Liver (tissue), 9 donors: ENCODE measurements around the gene MALT1. TPM values are rescaled to one million over a fixed set of nuclear protein-coding genes. Genes with fewer than 3 reads are reported as not detected.

ENCODE experiments used
- DNase-seq: peaks from one replicate; pipeline ENCODE4 v3.0.0-alpha.2; 2017; ENCODE audit warnings: low spot score
- H3K27ac ChIP-seq, 2 donors: one replicate each; pipeline ENCODE4 v1.7.0; 2013; ENCODE audit warnings: inconsistent platforms in 2 of 2, low read length in 2 of 2, control low read depth in 1 of 2, low read depth in 1 of 2, mild to moderate bottlenecking in 1 of 2
- H3K27me3 ChIP-seq, 4 donors: one replicate each; pipeline versions ENCODE4 v1.6.1 to v1.7.0; 2013; ENCODE audit warnings: low read length in 3 of 4, inconsistent platforms in 1 of 4, mild to moderate bottlenecking in 1 of 4, moderate library complexity in 1 of 4; ENCODE audit not compliant: control insufficient read depth in 4 of 4, insufficient read depth in 4 of 4
- H3K36me3 ChIP-seq, 4 donors: one replicate each; pipeline versions ENCODE4 v1.6.1 to v1.7.0; 2013; ENCODE audit warnings: low read length in 3 of 4, mild to moderate bottlenecking in 3 of 4, low read depth in 1 of 4, moderate library complexity in 1 of 4; ENCODE audit not compliant: control insufficient read depth in 4 of 4, insufficient read depth in 3 of 4
- H3K4me1 ChIP-seq, 4 donors: one replicate each; pipeline versions ENCODE4 v1.6.1 to v1.7.0; 2013; ENCODE audit warnings: low read length in 3 of 4, mild to moderate bottlenecking in 3 of 4, moderate library complexity in 1 of 4; ENCODE audit not compliant: control insufficient read depth in 4 of 4, insufficient read depth in 4 of 4
- H3K4me3 ChIP-seq, 3 donors: one replicate each; pipeline versions ENCODE4 v1.6.1 to v1.7.0; 2013; ENCODE audit warnings: low read length in 3 of 3, control low read depth in 1 of 3, low read depth in 1 of 3, mild to moderate bottlenecking in 1 of 3
- H3K9ac ChIP-seq, 2 donors: one replicate each; pipeline ENCODE4 v1.7.0; 2013; ENCODE audit warnings: low read length in 2 of 2, mild to moderate bottlenecking in 2 of 2, moderate library complexity in 2 of 2, control low read depth in 1 of 2, low read depth in 1 of 2
- H3K9me3 ChIP-seq, 4 donors: one replicate each; pipeline versions ENCODE4 v1.6.1 to v1.7.0; 2013; ENCODE audit warnings: low read length in 3 of 4; ENCODE audit not compliant: control insufficient read depth in 4 of 4
- ATF3 ChIP-seq: IDR thresholded peaks from 2 replicates; pipeline ENCODE4 v1.6.1; 2016; ENCODE audit warnings: antibody characterized with exemption
- CTCF ChIP-seq: fragments of 150-350 bp; IDR thresholded peaks from 2 replicates; pipeline ENCODE4 v1.5.1; 2017; ENCODE audit warnings: improper control_type of control experiment, low read depth, low read length; ENCODE audit not compliant: missing input control
- EGR1 ChIP-seq, 2 donors: IDR thresholded peaks; 2 replicates each; pipeline ENCODE4 v1.6.1; 2016 to 2018; ENCODE audit warnings: antibody characterized with exemption in 2 of 2, low read depth in 2 of 2
- FOXA1 ChIP-seq: IDR thresholded peaks from 2 replicates; pipeline ENCODE4 v1.6.1; 2016; ENCODE audit warnings: antibody characterized with exemption
- FOXA2 ChIP-seq: IDR thresholded peaks from 2 replicates; pipeline ENCODE4 v1.6.1; 2016; ENCODE audit warnings: antibody characterized with exemption
- GABPA ChIP-seq, 2 donors: IDR thresholded peaks in 1 of 2; conservative IDR thresholded peaks in 1 of 2; 2 replicates each; pipeline ENCODE4 v1.6.1; 2016; ENCODE audit warnings: antibody characterized with exemption in 2 of 2, mild to moderate bottlenecking in 1 of 2, moderate library complexity in 1 of 2
- HNF4A ChIP-seq, 2 donors: conservative IDR thresholded peaks; 2 replicates each; pipeline ENCODE4 v1.6.1; 2016; ENCODE audit warnings: antibody characterized with exemption in 2 of 2, mild to moderate bottlenecking in 2 of 2
- HNF4G ChIP-seq: IDR thresholded peaks from 2 replicates; pipeline ENCODE4 v1.6.1; 2016; ENCODE audit warnings: antibody characterized with exemption
- JUND ChIP-seq, 2 donors: IDR thresholded peaks; 2 replicates each; pipeline ENCODE4 v1.6.1; 2016; ENCODE audit warnings: antibody characterized with exemption in 2 of 2
- MAX ChIP-seq: IDR thresholded peaks from 2 replicates; pipeline ENCODE4 v1.6.1; 2016; ENCODE audit warnings: antibody characterized with exemption
- NR2F2 ChIP-seq: IDR thresholded peaks from 2 replicates; pipeline ENCODE4 v1.6.1; 2016; ENCODE audit warnings: antibody characterized with exemption
- RAD21 ChIP-seq, 2 donors: IDR thresholded peaks; 2 replicates each; pipeline ENCODE4 v1.6.1; 2016; ENCODE audit warnings: antibody characterized with exemption in 2 of 2, mild to moderate bottlenecking in 2 of 2
- REST ChIP-seq: IDR thresholded peaks from 2 replicates; pipeline ENCODE4 v1.6.1; 2016; ENCODE audit warnings: antibody characterized with exemption, mild to moderate bottlenecking
- RXRA ChIP-seq, 2 donors: IDR thresholded peaks; 2 replicates each; pipeline ENCODE4 v1.6.1; 2017 to 2018; ENCODE audit warnings: antibody characterized with exemption in 2 of 2, mild to moderate bottlenecking in 1 of 2
- SP1 ChIP-seq: IDR thresholded peaks from 2 replicates; pipeline ENCODE4 v1.6.1; 2018; ENCODE audit warnings: antibody characterized with exemption, mild to moderate bottlenecking
- TAF1 ChIP-seq: conservative IDR thresholded peaks from 2 replicates; pipeline ENCODE4 v1.6.1; 2016; ENCODE audit warnings: antibody characterized with exemption, mild to moderate bottlenecking
- YY1 ChIP-seq: IDR thresholded peaks from 2 replicates; pipeline ENCODE4 v1.6.1; 2016; ENCODE audit warnings: antibody characterized with exemption, mild to moderate bottlenecking
- ZBTB33 ChIP-seq: IDR thresholded peaks from 2 replicates; pipeline ENCODE4 v1.6.1; 2016; ENCODE audit warnings: antibody characterized with exemption
- WGBS: extraction: QIAGEN DNeasy Blood & Tissue Kit; methylation state at CpG from one replicate; pipeline ENCODE4 v1.1.7; 2013; 5-methylcytosine and 5-hydroxymethylcytosine counted together
- polyA plus RNA-seq, 2 donors: library from polyadenylated mRNA; stranded (reverse) in 1 of 2; unstranded in 1 of 2; fragments of 200-250 nt in 1 of 2; fragments of >200 nt in 1 of 2; fragmentation: Nextera tagmentation in 1 of 2; extraction: Ambion mirVana in 1 of 2; gene quantifications; one replicate each; pipeline versions ENCODE4 v1.2.1 to v1.2.3, GENCODE V29; 2013 to 2015
- total RNA-seq, 2 donors: library from RNA; depleted of rRNA; stranded (reverse); fragments of >200 nt; gene quantifications; one replicate each; pipeline ENCODE4 v1.2.3, GENCODE V29; 2014
- donor health status: healthy.
- donor health status: healthy.
- donor health status: healthy.
- donor health status: healthy.
- donor health status: healthy.

MALT1 gene
- total and polyA plus RNA-seq, 4 donors, result 3.1 to 27.3 (median 6.4) TPM

- 80% methylated on average over 4 of the region's 4 CpGs for whole genome bisulfite sequencing
- Histone ChIP-seq H3K4me3 (no peak overlapping the region), H3K27me3 (no peaks in the 10 kb centered on the region), H3K9me3 (no peaks in the 10 kb centered on the region), H3K27ac (no peak overlapping the region), H3K4me1 (peaks cover 0 to 2% (median under 1%) of the 10 kb centered on the region in 4 donors), H3K36me3 (peaks cover 3 to 24% (median 13%) of the 10 kb centered on the region in 4 donors), H3K9ac (no peak overlapping the region)
- TF ChIP-seq ATF3 (no peak), FOXA2 (no peak), NR2F2 (no peak), TAF1 (no peak), RXRA (IDR thresholded peaks at IDR 0.05) (no peak), SP1 (no peak), REST (no peak), YY1 (no peak), GABPA (IDR thresholded peaks at IDR 0.05 in 1 of 2, conservative IDR thresholded peaks at IDR 0.05 in 1 of 2) (no peak), HNF4A (conservative IDR thresholded peaks at IDR 0.05) (no peak), JUND (IDR thresholded peaks at IDR 0.05) (no peak), RAD21 (IDR thresholded peaks at IDR 0.05) (no peak), CTCF (no peak), ZBTB33 (no peak), MAX (no peak), HNF4G (no peak)
- DNase-seq, result no peak
Measured at GRCh38 chr18:58697146-58697545, 25.9 kb downstream of the MALT1 start.

- no peak overlapping the region for H3K9ac ChIP-seq
- no peak overlapping the region for H3K27ac ChIP-seq
- H3K4me3 ChIP-seq, result no peak overlapping the region
- peaks cover 3 to 29% (median 16%) of the 10 kb centered on the region in 4 donors for H3K36me3 ChIP-seq
- peaks cover 0 to 2% (median under 1%) of the 10 kb centered on the region in 4 donors for H3K4me1 ChIP-seq
- H3K9me3 ChIP-seq, result no peaks in the 10 kb centered on the region
- WGBS, result 88% methylated on average over 2 of the region's 2 CpGs
- no peak for DNase-seq
- no peaks in the 10 kb centered on the region for H3K27me3 ChIP-seq
- TF ChIP-seq CTCF (no peak), HNF4A (conservative IDR thresholded peaks at IDR 0.05) (no peak), ATF3 (no peak), HNF4G (no peak), FOXA1 (no peak), RAD21 (IDR thresholded peaks at IDR 0.05) (no peak), JUND (IDR thresholded peaks at IDR 0.05) (no peak), TAF1 (no peak), EGR1 (IDR thresholded peaks at IDR 0.05; ENCODE audit: low read depth in 2 of 2) (no peak), SP1 (no peak), MAX (no peak)
Measured at GRCh38 chr18:58698701-58699193, 27.5 kb downstream of the MALT1 start.
